BJ (cell line): ENCODE measurements around the gene TMEM198. TPM values are rescaled to one million over a fixed set of nuclear protein-coding genes. Genes with fewer than 3 reads are reported as not detected.

ENCODE experiments used
- CTCF ChIA-PET: fragments of 350-600 bp; formaldehyde crosslinking; extraction: SDS; loops from one replicate; lab custom pipeline; 2021; ENCODE audit warnings: antibody characterized with exemption, inconsistent platforms; lab: Yijun Ruan, JAX
- POLR2A ChIA-PET: fragments of 300-600 bp; sonication (Branson Sonifier 250); formaldehyde crosslinking; extraction: SDS; loops from one replicate; lab custom pipeline; 2021; ENCODE audit warnings: antibody characterized with exemption; lab: Charles Lee
- DNase-seq: peaks from one replicate; pipeline ENCODE4 v3.0.0-alpha.2; 2011; ENCODE audit warnings: low read depth
- H3K27me3 ChIP-seq: 2 replicates; pipeline ENCODE4 v1.6.0; 2011; ENCODE audit warnings: low read length; ENCODE audit not compliant: control insufficient read depth, insufficient read depth
- H3K36me3 ChIP-seq: 2 replicates; pipeline ENCODE4 v1.5.1; 2011; ENCODE audit warnings: low read length; ENCODE audit not compliant: control insufficient read depth, insufficient read depth
- H3K4me3 ChIP-seq: 2 replicates; pipeline ENCODE4 v1.5.1; 2011; ENCODE audit warnings: low read depth, mild to moderate bottlenecking, control low read depth, low read length
- polyA plus RNA-seq: library from polyadenylated mRNA; depleted of rRNA; stranded (reverse); fragments of >200 nt; gene quantifications from 2 replicates; pipeline ENCODE4 v1.2.3, GENCODE V29; 2011
- TF ChIP-seq, protein P1 (sequence below): IDR thresholded peaks from 2 replicates; pipeline ENCODE4 v1.5.1; 2011; ENCODE audit warnings: low read depth, mild to moderate bottlenecking, control low read depth, inconsistent platforms, low read length, moderate library complexity; ENCODE audit not compliant: insufficient read depth

The TMEM198 gene
- polyA plus RNA-seq, 1 experiment, result 4.0 TPM

DNA sequence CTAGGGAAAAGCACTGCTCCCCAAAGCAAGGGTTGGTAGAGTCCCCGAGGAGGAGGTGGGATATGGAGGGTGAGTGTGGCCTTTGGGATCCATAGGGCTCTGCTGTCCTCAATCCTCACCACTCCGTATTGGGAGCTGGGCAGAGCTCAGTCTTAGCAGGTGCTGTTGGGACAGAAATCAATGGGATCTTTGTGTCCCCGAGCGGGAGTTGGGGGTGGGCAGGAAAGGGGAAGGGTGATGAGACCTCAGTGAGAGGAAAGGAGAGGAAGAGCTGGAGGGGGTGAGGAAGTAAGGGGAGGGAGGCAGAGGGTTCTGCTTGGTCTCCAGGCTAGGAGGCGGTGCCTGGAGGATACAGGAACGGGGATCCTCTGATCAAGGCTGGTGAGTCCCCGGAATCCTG is 26.9 kb upstream of the TMEM198 start:
- ChIA-PET CTCF (interaction anchor here (1.3 to 42.0 kb wide), 3 partner anchors 6 to 83 kb away, joined by 3 to 872 read pairs (median 872); partner anchors contain the start of genes ASIC4, CHPF, GMPPA and TMEM198), POLR2A (no interaction called here)
- DNase-seq, result no peak
- TF ChIP-seq, protein P1, sequence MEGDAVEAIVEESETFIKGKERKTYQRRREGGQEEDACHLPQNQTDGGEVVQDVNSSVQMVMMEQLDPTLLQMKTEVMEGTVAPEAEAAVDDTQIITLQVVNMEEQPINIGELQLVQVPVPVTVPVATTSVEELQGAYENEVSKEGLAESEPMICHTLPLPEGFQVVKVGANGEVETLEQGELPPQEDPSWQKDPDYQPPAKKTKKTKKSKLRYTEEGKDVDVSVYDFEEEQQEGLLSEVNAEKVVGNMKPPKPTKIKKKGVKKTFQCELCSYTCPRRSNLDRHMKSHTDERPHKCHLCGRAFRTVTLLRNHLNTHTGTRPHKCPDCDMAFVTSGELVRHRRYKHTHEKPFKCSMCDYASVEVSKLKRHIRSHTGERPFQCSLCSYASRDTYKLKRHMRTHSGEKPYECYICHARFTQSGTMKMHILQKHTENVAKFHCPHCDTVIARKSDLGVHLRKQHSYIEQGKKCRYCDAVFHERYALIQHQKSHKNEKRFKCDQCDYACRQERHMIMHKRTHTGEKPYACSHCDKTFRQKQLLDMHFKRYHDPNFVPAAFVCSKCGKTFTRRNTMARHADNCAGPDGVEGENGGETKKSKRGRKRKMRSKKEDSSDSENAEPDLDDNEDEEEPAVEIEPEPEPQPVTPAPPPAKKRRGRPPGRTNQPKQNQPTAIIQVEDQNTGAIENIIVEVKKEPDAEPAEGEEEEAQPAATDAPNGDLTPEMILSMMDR, result no peak
- H3K36me3 ChIP-seq, result no peaks in the 10 kb centered on the region
- peaks cover 23% of the 10 kb centered on the region for H3K27me3 ChIP-seq
- H3K4me3 ChIP-seq, result no peak overlapping the region

DNA sequence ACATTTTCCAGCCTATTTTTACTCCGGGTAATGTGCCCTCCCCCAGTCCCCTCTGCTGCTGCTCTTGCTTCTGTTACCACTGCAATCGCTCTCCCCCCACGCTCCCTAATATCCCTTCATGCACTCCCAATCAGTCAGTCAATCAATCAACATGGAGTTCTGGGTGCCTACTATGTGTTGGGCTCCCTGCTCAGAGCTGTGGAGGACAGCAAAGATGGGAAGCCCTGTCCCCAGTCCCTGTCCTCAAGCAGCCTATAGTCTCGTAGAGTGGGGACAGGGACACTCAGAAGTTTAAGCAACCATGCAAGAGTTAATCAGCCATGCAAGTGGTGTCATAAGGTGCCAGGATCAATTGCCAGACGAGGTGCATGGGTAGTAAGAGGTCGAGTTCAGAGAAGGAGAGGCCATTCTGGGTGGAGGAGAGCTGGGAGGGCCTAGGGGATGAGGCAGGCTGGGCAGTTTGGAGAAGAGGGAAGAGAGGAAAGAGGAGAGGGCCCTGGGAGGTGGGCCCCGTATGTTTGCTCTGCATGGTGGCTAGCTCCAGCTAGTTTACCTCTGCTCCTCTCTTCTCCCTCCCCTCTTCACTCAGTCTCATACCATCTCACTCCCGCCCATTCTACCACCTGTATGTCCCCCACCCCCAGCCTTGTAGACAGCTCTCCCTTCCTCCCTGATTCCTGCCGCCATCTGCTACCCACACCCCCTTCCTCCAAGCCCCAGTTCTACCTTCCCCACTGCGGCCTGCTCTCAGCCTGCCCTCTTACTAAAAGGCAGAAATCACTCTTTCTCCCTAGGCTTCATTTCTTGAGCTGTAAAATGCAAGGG is 25.7 kb upstream of the TMEM198 start:
- H3K4me3 ChIP-seq, result no peak overlapping the region
- TF ChIP-seq, protein P1, result no peak
- no peak for DNase-seq
- no peaks in the 10 kb centered on the region for H3K36me3 ChIP-seq
- H3K27me3 ChIP-seq, result peaks cover 13% of the 10 kb centered on the region
- POLR2A ChIA-PET, result no interaction called here
- CTCF ChIA-PET, result interaction anchor here (0.6 to 42.0 kb wide), 6 partner anchors 7 to 115 kb away, joined by 3 to 872 read pairs (median 3); partner anchors contain the start of genes ASIC4, CHPF, GMPPA and TMEM198

DNA sequence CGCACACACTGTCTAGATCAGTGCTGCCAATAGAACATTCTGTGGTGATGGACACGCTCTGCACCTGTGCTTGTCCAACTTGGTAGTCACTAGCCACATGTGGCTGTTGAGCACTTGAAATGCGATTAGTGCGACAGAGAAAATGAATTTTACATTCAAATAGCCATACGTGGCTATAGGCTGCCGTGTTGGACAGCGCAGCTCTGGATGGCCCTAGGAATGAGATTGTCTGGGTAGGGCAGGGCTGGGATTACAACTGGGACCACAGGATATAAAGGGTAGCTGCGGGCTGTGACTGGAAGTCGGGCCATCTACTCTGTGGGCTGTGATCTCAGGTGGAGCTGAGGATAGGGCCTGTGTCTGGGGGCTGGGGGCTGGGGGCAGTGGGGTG is 24.3 kb upstream of the TMEM198 start:
- Histone ChIP-seq H3K36me3 (no peaks in the 10 kb centered on the region), H3K4me3 (no peak overlapping the region), H3K27me3 (peaks cover 5% of the 10 kb centered on the region)
- ChIA-PET CTCF (interaction anchor here (1.0 to 42.0 kb wide), 8 partner anchors 9 to 116 kb away, joined by 3 to 872 read pairs (median 10); partner anchors contain the start of genes ASIC4, CHPF, GMPPA and TMEM198), POLR2A (interaction anchor here (1.1 kb wide), 1 partner anchor 66 kb away, joined by 8 read pairs; no protein-coding TSS in a partner anchor)
- no peak for DNase-seq
- TF ChIP-seq, protein P1, result no peak

DNA sequence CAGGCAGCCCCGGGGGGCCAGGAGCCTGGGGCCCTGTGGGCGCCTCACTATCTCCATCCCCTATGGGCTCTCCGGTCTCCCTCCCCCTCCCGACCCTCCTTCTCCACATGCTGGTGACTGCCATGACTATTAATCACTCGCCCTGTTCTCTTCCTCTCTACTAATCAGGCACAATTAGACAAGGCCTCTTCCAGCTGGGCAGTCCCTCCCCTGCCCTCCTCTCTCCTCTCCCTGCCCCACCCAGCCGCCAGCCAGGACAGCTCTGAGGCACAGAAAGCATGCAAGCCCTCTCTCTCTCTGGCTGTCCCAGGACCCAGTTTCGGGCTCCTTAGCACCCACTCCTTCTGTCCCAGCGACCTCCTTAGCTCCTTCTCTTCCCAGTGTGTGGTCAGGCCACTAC is 23.7 kb upstream of the TMEM198 start:
- CTCF ChIA-PET, result interaction anchor here (0.9 to 42.0 kb wide), 14 partner anchors 8 to 243 kb away, joined by 3 to 872 read pairs (median 6); partner anchors contain the start of genes ASIC4, CHPF, GMPPA and TMEM198
- Histone ChIP-seq H3K36me3 (no peaks in the 10 kb centered on the region), H3K27me3 (peaks cover 5% of the 10 kb centered on the region), H3K4me3 (no peak overlapping the region)
- DNase-seq, result no peak
- TF ChIP-seq, protein P1, result no peak
- POLR2A ChIA-PET, result interaction anchor here (0.6 to 1.1 kb wide), 2 partner anchors 10 to 67 kb away, joined by 5 to 8 read pairs; no protein-coding TSS in a partner anchor
